Measurements from ENCODE around the gene SLC26A1. TPM values are rescaled to one million over a fixed set of nuclear protein-coding genes. Genes with fewer than 3 reads are reported as not detected.

Gene SLC26A1
- polyA plus RNA-seq, 1 donor from 2014 or later, result 0.12 TPM

GRCh38 chr4:1017211-1017610 is 24.0 kb upstream of the SLC26A1 start:
- Histone ChIP-seq H3K36me3 (ENCODE audit: insufficient read depth, low read length) (no peaks in the 10 kb centered on the region), H3K9me3 (ENCODE audit: low read length) (no peaks in the 10 kb centered on the region), H3K27ac (ENCODE audit: low read length) (no peak overlapping the region), H3F3A (ENCODE audit: insufficient read depth, low read length, poor library complexity, severe bottlenecking) (no peaks in the 10 kb centered on the region), H3K4me3 (ENCODE audit: low read length) (no peak overlapping the region), H3K79me2 (replicated peaks; ENCODE audit: insufficient read depth, low read length) (peaks cover 4% of the 10 kb centered on the region), H4K20me1 (ENCODE audit: insufficient read depth) (no peaks in the 10 kb centered on the region), H3K4me2 (ENCODE audit: low read length) (no peak overlapping the region), H3K27me3 (ENCODE audit: insufficient read depth, low read depth, low read length) (peaks cover 2% of the 10 kb centered on the region), H3K9ac (ENCODE audit: low read length) (no peak overlapping the region), H2AFZ (ENCODE audit: low read depth, low read length) (no peak overlapping the region), H3K9me2 (ENCODE audit: insufficient read depth, low read length) (no peaks in the 10 kb centered on the region)
- no peak for TF ChIP-seq TAF1 (IDR thresholded peaks at IDR 0.05; ENCODE audit: low read depth)
- TF ChIP-seq EZH2 (IDR thresholded peaks at IDR 0.05; ENCODE audit: borderline replicate concordance, insufficient read depth, low read length, poor library complexity, severe bottlenecking), result no peak
- no peak for TF ChIP-seq POLR2AphosphoS5 (IDR thresholded peaks at IDR 0.05)
- TF ChIP-seq REST (IDR thresholded peaks at IDR 0.05; ENCODE audit: borderline replicate concordance), result no peak
- no peak for TF ChIP-seq MXI1 (conservative IDR thresholded peaks at IDR 0.05; ENCODE audit: poor library complexity, severe bottlenecking)
- no peak for TF ChIP-seq EP300 (conservative IDR thresholded peaks at IDR 0.05; ENCODE audit: poor library complexity, severe bottlenecking)
- no peak for TF ChIP-seq SMC3 (conservative IDR thresholded peaks at IDR 0.05; ENCODE audit: poor library complexity)
- no peak for TF ChIP-seq CTCF (IDR thresholded peaks at IDR 0.05; ENCODE audit: poor library complexity, severe bottlenecking)
- no peak for TF ChIP-seq RAD21 (conservative IDR thresholded peaks at IDR 0.05)

- H3K9ac ChIP-seq (ENCODE audit: low read length), result no peak overlapping the region
- H3K79me2 ChIP-seq (replicated peaks; ENCODE audit: insufficient read depth, low read length), result peaks cover 4% of the 10 kb centered on the region
- H4K20me1 ChIP-seq (ENCODE audit: insufficient read depth), result no peaks in the 10 kb centered on the region
These were observed 22.5 kb upstream of the SLC26A1 start for GRCh38 chr4:1015746-1016145.

More at GRCh38 chr4:1015746-1016145, 22.5 kb upstream of the SLC26A1 start:
- Histone ChIP-seq H3K9me2 (ENCODE audit: insufficient read depth, low read length) (no peaks in the 10 kb centered on the region), H3K27ac (ENCODE audit: low read length) (no peak overlapping the region), H3K9me3 (ENCODE audit: low read length) (no peaks in the 10 kb centered on the region), H3K36me3 (ENCODE audit: insufficient read depth, low read length) (no peaks in the 10 kb centered on the region), H3K27me3 (ENCODE audit: insufficient read depth, low read depth, low read length) (peaks cover 8% of the 10 kb centered on the region), H3K4me2 (ENCODE audit: low read length) (no peak overlapping the region), H3F3A (ENCODE audit: insufficient read depth, low read length, poor library complexity, severe bottlenecking) (no peaks in the 10 kb centered on the region), H3K4me3 (ENCODE audit: low read length) (no peak overlapping the region), H2AFZ (ENCODE audit: low read depth, low read length) (no peak overlapping the region)
- no peak for TF ChIP-seq REST (IDR thresholded peaks at IDR 0.05; ENCODE audit: borderline replicate concordance)
- no peak for TF ChIP-seq TAF1 (IDR thresholded peaks at IDR 0.05; ENCODE audit: low read depth)
- no peak for TF ChIP-seq POLR2AphosphoS5 (IDR thresholded peaks at IDR 0.05)
- no peak for TF ChIP-seq SMC3 (conservative IDR thresholded peaks at IDR 0.05; ENCODE audit: poor library complexity)
- no peak for TF ChIP-seq CTCF (IDR thresholded peaks at IDR 0.05; ENCODE audit: poor library complexity, severe bottlenecking)
- no peak for TF ChIP-seq MXI1 (conservative IDR thresholded peaks at IDR 0.05; ENCODE audit: poor library complexity, severe bottlenecking)
- no peak for TF ChIP-seq EZH2 (IDR thresholded peaks at IDR 0.05; ENCODE audit: borderline replicate concordance, insufficient read depth, low read length, poor library complexity, severe bottlenecking)

Data from neural cell (in vitro differentiated cells).